SU-DHL-6 (cell line): ENCODE results near the gene CC2D1B.

ENCODE experiments used
- H2AFZ ChIP-seq: fragments of 200-600 bp; sonication (generic); 2 replicates; pipeline ENCODE4 v1.6.1; 2014; ENCODE audit warnings: low read depth, mild to moderate bottlenecking, moderate library complexity, mixed read lengths, antibody characterized with exemption, low read length; ENCODE audit not compliant: severe bottlenecking
- H3F3A ChIP-seq: fragments of 200-600 bp; shearing (Covaris generic); 2 replicates; pipeline ENCODE4 v1.6.0; 2016; ENCODE audit warnings: antibody characterized with exemption, mild to moderate bottlenecking; ENCODE audit not compliant: insufficient read depth
- H3K27ac ChIP-seq: fragments of 200-600 bp; sonication (generic); 2 replicates; pipeline ENCODE4 v1.5.1; 2016; ENCODE audit warnings: low read depth, mild to moderate bottlenecking, low read length, moderate library complexity, mixed read lengths
- H3K27me3 ChIP-seq: fragments of 200-600 bp; sonication (generic), shearing (Covaris generic); 2 replicates; pipeline ENCODE4 v1.6.0; 2014; ENCODE audit warnings: mild to moderate bottlenecking, low read length
- H3K36me3 ChIP-seq: fragments of 200-600 bp; sonication (generic); 2 replicates; pipeline ENCODE4 v1.6.1; 2014; ENCODE audit warnings: mild to moderate bottlenecking, low read length, mixed read lengths
- H3K4me2 ChIP-seq: fragments of 300-600, 200-600 bp; shearing (Covaris generic), sonication (generic); 2 replicates; pipeline ENCODE4 v1.6.0; 2014; ENCODE audit warnings: low read length, low read depth, mild to moderate bottlenecking; ENCODE audit not compliant: poor library complexity, severe bottlenecking
- H3K4me3 ChIP-seq: fragments of 200-600 bp; sonication (generic); 2 replicates; pipeline ENCODE4 v1.5.1; 2014; ENCODE audit warnings: antibody characterized with exemption, low read length, mild to moderate bottlenecking, mixed read lengths; ENCODE audit not compliant: insufficient read depth, poor library complexity, severe bottlenecking
- H3K79me2 ChIP-seq: fragments of 200-600 bp; sonication (generic); 2 replicates; pipeline ENCODE4 v1.6.1; 2014; ENCODE audit warnings: mild to moderate bottlenecking, low read length, moderate library complexity; ENCODE audit not compliant: insufficient read depth
- H3K9ac ChIP-seq: fragments of 200-600 bp; sonication (generic); 2 replicates; pipeline ENCODE4 v1.7.0; 2014; ENCODE audit warnings: mild to moderate bottlenecking, low read length
- H3K9me2 ChIP-seq: fragments of 200-600 bp; sonication (generic); replicated peaks from 2 replicates; pipeline ENCODE4 v1.6.1; 2014; ENCODE audit warnings: low read length; ENCODE audit not compliant: insufficient read depth
- H3K9me3 ChIP-seq: fragments of 200-600 bp; sonication (generic); 2 replicates; pipeline ENCODE4 v1.6.1; 2014; ENCODE audit warnings: low read length, mixed read lengths; ENCODE audit not compliant: insufficient read depth
- H4K20me1 ChIP-seq: fragments of 200-600 bp; sonication (generic); 2 replicates; pipeline ENCODE4 v1.6.1; 2014; ENCODE audit warnings: low read depth, mild to moderate bottlenecking, antibody characterized with exemption, low read length, moderate library complexity, mixed read lengths
- CTCF ChIP-seq: fragments of 200-600 bp; sonication (generic); IDR thresholded peaks from one replicate; pipeline ENCODE4 v1.5.1; 2017; ENCODE audit warnings: antibody characterized with exemption, mild to moderate bottlenecking, low read length, moderate library complexity; ENCODE audit not compliant: insufficient read depth, poor library complexity, severe bottlenecking
- EZH2phosphoT487 ChIP-seq: fragments of 200-600 bp; sonication (generic), shearing (Covaris generic); conservative IDR thresholded peaks from 2 replicates; pipeline ENCODE4 v1.6.1; 2018; ENCODE audit warnings: mild to moderate bottlenecking, antibody characterized with exemption, low read length, moderate library complexity, mixed read lengths

Gene CC2D1B

GRCh38 chr1:52323731-52324130, 42.3 kb downstream of the CC2D1B start:
- Histone ChIP-seq H3K9me2 (no peaks in the 10 kb centered on the region), H3K79me2 (no peaks in the 10 kb centered on the region), H2AFZ (no peak overlapping the region), H3K27ac (no peak overlapping the region), H3K27me3 (no peaks in the 10 kb centered on the region), H3F3A (no peaks in the 10 kb centered on the region), H3K36me3 (no peaks in the 10 kb centered on the region), H3K4me2 (no peak overlapping the region), H3K9me3 (no peaks in the 10 kb centered on the region), H3K4me3 (no peak overlapping the region), H4K20me1 (no peaks in the 10 kb centered on the region), H3K9ac (no peak overlapping the region)
- TF ChIP-seq EZH2phosphoT487: no peak
- TF ChIP-seq CTCF: no peak

GRCh38 chr1:52321061-52321460, 44.9 kb downstream of the CC2D1B start:
- H3K27ac ChIP-seq: no peak overlapping the region
- no peaks in the 10 kb centered on the region for H3K9me2 ChIP-seq
- no peaks in the 10 kb centered on the region for H3K27me3 ChIP-seq
- H4K20me1 ChIP-seq: no peaks in the 10 kb centered on the region
- no peaks in the 10 kb centered on the region for H3K79me2 ChIP-seq
- no peak overlapping the region for H3K9ac ChIP-seq
- H3K9me3 ChIP-seq: no peaks in the 10 kb centered on the region
- TF ChIP-seq EZH2phosphoT487 (no peak), CTCF (no peak)
- no peak overlapping the region for H3K4me3 ChIP-seq
- H2AFZ ChIP-seq: no peak overlapping the region
- H3F3A ChIP-seq: no peaks in the 10 kb centered on the region
- H3K4me2 ChIP-seq: no peak overlapping the region
- no peaks in the 10 kb centered on the region for H3K36me3 ChIP-seq

- Histone ChIP-seq H3K9ac (no peak overlapping the region), H3F3A (no peaks in the 10 kb centered on the region)
Observed at GRCh38 chr1:52306227-52307006, 59.6 kb downstream of the CC2D1B start.

More at GRCh38 chr1:52306227-52307006, 59.6 kb downstream of the CC2D1B start:
- Histone ChIP-seq H2AFZ (no peak overlapping the region), H3K4me2 (no peak overlapping the region), H3K9me3 (no peaks in the 10 kb centered on the region), H3K4me3 (no peak overlapping the region), H4K20me1 (no peaks in the 10 kb centered on the region), H3K36me3 (no peaks in the 10 kb centered on the region), H3K27me3 (no peaks in the 10 kb centered on the region), H3K79me2 (no peaks in the 10 kb centered on the region), H3K9me2 (no peaks in the 10 kb centered on the region), H3K27ac (no peak overlapping the region)
- TF ChIP-seq EZH2phosphoT487: no peak
- TF ChIP-seq CTCF: no peak
